Measurements from ENCODE around the gene PCDH9. TPM values are rescaled to one million over a fixed set of nuclear protein-coding genes. Genes with fewer than 3 reads are reported as not detected.
A peak's percentile ranks its signal among the peaks of the same experiment; 100 is the strongest.

Gene PCDH9
- total and polyA plus RNA-seq, 2 experiments from 2014 or later = 0.31 to 0.52 TPM

DNA sequence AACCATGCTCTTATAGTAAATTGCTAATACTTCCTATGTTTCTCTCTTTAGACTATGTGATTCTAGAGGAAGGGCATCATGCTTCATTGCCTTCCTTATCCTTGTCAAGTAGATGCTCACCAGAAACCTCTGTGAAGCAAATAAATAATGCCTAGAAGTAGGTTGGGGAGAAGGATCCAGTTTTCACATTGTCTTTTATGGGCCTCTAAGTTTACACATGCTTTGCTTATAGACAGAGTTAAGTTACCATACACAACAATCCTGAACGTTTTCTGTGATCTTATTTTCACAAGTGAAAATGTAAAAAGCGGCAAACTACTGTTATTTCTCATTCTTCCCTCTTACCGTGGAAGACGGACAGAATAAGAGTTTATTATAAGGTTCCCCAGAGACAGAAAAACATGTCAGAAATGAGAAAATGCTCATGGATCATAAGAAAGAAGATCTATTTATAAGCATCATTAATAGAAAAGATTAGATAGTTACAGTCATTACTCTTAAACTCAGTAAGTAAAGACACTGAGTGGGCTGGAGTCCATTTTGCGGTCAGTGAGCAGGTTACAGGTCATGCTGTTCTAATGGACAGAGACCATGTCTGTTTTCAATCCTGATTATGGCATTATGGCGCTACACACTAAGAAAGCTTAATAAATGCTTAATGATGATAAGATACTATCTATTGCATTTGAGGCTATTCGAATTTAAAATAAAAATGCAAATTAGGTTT is 723.9 kb downstream of the PCDH9 start (continued):
- TF ChIP-seq, protein P1, sequence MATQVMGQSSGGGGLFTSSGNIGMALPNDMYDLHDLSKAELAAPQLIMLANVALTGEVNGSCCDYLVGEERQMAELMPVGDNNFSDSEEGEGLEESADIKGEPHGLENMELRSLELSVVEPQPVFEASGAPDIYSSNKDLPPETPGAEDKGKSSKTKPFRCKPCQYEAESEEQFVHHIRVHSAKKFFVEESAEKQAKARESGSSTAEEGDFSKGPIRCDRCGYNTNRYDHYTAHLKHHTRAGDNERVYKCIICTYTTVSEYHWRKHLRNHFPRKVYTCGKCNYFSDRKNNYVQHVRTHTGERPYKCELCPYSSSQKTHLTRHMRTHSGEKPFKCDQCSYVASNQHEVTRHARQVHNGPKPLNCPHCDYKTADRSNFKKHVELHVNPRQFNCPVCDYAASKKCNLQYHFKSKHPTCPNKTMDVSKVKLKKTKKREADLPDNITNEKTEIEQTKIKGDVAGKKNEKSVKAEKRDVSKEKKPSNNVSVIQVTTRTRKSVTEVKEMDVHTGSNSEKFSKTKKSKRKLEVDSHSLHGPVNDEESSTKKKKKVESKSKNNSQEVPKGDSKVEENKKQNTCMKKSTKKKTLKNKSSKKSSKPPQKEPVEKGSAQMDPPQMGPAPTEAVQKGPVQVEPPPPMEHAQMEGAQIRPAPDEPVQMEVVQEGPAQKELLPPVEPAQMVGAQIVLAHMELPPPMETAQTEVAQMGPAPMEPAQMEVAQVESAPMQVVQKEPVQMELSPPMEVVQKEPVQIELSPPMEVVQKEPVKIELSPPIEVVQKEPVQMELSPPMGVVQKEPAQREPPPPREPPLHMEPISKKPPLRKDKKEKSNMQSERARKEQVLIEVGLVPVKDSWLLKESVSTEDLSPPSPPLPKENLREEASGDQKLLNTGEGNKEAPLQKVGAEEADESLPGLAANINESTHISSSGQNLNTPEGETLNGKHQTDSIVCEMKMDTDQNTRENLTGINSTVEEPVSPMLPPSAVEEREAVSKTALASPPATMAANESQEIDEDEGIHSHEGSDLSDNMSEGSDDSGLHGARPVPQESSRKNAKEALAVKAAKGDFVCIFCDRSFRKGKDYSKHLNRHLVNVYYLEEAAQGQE (IDR thresholded peaks at IDR 0.05; ENCODE audit: unreplicated experiment) = no peak
- TF ChIP-seq NANOG (IDR thresholded peaks at IDR 0.05; ENCODE audit: borderline replicate concordance) = no peak
- TF ChIP-seq, protein P2, sequence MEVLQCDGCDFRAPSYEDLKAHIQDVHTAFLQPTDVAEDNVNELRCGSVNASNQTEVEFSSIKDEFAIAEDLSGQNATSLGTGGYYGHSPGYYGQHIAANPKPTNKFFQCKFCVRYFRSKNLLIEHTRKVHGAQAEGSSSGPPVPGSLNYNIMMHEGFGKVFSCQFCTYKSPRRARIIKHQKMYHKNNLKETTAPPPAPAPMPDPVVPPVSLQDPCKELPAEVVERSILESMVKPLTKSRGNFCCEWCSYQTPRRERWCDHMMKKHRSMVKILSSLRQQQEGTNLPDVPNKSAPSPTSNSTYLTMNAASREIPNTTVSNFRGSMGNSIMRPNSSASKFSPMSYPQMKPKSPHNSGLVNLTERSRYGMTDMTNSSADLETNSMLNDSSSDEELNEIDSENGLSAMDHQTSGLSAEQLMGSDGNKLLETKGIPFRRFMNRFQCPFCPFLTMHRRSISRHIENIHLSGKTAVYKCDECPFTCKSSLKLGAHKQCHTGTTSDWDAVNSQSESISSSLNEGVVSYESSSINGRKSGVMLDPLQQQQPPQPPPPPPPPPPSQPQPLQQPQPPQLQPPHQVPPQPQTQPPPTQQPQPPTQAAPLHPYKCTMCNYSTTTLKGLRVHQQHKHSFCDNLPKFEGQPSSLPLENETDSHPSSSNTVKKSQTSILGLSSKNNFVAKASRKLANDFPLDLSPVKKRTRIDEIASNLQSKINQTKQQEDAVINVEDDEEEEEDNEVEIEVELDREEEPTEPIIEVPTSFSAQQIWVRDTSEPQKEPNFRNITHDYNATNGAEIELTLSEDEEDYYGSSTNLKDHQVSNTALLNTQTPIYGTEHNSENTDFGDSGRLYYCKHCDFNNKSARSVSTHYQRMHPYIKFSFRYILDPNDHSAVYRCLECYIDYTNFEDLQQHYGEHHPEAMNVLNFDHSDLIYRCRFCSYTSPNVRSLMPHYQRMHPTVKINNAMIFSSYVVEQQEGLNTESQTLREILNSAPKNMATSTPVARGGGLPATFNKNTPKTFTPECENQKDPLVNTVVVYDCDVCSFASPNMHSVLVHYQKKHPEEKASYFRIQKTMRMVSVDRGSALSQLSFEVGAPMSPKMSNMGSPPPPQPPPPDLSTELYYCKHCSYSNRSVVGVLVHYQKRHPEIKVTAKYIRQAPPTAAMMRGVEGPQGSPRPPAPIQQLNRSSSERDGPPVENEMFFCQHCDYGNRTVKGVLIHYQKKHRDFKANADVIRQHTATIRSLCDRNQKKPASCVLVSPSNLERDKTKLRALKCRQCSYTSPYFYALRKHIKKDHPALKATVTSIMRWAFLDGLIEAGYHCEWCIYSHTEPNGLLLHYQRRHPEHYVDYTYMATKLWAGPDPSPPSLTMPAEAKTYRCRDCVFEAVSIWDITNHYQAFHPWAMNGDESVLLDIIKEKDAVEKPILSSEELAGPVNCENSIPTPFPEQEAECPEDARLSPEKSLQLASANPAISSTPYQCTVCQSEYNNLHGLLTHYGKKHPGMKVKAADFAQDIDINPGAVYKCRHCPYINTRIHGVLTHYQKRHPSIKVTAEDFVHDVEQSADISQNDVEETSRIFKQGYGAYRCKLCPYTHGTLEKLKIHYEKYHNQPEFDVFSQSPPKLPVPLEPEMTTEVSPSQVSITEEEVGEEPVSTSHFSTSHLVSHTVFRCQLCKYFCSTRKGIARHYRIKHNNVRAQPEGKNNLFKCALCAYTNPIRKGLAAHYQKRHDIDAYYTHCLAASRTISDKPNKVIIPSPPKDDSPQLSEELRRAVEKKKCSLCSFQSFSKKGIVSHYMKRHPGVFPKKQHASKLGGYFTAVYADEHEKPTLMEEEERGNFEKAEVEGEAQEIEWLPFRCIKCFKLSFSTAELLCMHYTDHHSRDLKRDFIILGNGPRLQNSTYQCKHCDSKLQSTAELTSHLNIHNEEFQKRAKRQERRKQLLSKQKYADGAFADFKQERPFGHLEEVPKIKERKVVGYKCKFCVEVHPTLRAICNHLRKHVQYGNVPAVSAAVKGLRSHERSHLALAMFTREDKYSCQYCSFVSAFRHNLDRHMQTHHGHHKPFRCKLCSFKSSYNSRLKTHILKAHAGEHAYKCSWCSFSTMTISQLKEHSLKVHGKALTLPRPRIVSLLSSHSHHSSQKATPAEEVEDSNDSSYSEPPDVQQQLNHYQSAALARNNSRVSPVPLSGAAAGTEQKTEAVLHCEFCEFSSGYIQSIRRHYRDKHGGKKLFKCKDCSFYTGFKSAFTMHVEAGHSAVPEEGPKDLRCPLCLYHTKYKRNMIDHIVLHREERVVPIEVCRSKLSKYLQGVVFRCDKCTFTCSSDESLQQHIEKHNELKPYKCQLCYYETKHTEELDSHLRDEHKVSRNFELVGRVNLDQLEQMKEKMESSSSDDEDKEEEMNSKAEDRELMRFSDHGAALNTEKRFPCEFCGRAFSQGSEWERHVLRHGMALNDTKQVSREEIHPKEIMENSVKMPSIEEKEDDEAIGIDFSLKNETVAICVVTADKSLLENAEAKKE (CRISPR knock-in tag; IDR thresholded peaks at IDR 0.05) = no peak

DNA sequence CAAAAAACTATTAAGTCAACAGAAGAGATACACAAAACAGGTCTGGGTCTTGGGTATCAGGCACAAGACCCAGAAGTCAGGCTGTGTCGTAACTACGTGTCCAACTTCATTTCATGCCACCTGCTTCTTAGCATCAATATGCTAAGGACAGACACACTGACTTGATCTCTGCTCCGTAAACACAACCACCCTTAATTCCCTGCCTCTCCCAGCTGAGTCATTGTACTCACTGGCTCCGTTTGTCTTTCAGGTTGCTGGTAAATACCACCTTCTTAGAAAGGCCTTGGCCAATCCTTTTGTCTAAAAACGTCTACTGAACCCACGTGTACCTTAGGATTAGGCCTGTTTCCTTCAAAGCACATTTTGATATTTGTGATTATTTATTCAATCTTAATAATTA is 726.2 kb downstream of the PCDH9 start:
- H3K4me3 Mint-ChIP-seq = no peak overlapping the region
- no peaks in the 10 kb centered on the region for H3K27me3 Mint-ChIP-seq (ENCODE audit: insufficient read depth, low read depth, poor library complexity)
- 0 out of 2 replicates have a peak, but pooled peaks cover 3% of the 10 kb centered on the region for H3K9me2 ChIP-seq (ENCODE audit: insufficient read depth)
- H3K9me3 Mint-ChIP-seq = no peaks in the 10 kb centered on the region
- H3K4me1 Mint-ChIP-seq = peaks cover 35% of the 10 kb centered on the region
- H2AFZ ChIP-seq = peak overlapping the region; percentile 12; the same call in 1 of the 2 replicates
- H3K4me2 ChIP-seq = peak overlapping the region; percentile 43; the same call in 1 of the 2 replicates
- no peaks in the 10 kb centered on the region for H3K36me3 Mint-ChIP-seq (ENCODE audit: low read depth)
- DNase-seq (ENCODE audit: low spot score) = peak; percentile 22
- no peaks in the 10 kb centered on the region for H3F3A ChIP-seq (replicated peaks; ENCODE audit: low read depth)
- H3K36me3 ChIP-seq (ENCODE audit: insufficient read depth) = no peaks in the 10 kb centered on the region
- H4K20me1 ChIP-seq (replicated peaks; ENCODE audit: insufficient read depth) = no peaks in the 10 kb centered on the region
- no peaks in the 10 kb centered on the region for H3K27me3 ChIP-seq (ENCODE audit: insufficient read depth)
- H3K27ac Mint-ChIP-seq = peak overlapping the region; percentile 79
- no peak overlapping the region for H3K4me3 ChIP-seq
- ATAC-seq = peak; percentile 68
- peaks cover 40% of the 10 kb centered on the region for H3K4me1 ChIP-seq (ENCODE audit: insufficient read depth)
- no peak overlapping the region for H3K27ac ChIP-seq (ENCODE audit: low read depth)
- no peaks in the 10 kb centered on the region for H3K79me2 ChIP-seq (replicated peaks; ENCODE audit: insufficient read depth)
- TF ChIP-seq, protein P1 (IDR thresholded peaks at IDR 0.05; ENCODE audit: unreplicated experiment) = no peak
- no peak for TF ChIP-seq ZNF114 (CRISPR knock-in tag; IDR thresholded peaks at IDR 0.05)
- TF ChIP-seq, protein P3, sequence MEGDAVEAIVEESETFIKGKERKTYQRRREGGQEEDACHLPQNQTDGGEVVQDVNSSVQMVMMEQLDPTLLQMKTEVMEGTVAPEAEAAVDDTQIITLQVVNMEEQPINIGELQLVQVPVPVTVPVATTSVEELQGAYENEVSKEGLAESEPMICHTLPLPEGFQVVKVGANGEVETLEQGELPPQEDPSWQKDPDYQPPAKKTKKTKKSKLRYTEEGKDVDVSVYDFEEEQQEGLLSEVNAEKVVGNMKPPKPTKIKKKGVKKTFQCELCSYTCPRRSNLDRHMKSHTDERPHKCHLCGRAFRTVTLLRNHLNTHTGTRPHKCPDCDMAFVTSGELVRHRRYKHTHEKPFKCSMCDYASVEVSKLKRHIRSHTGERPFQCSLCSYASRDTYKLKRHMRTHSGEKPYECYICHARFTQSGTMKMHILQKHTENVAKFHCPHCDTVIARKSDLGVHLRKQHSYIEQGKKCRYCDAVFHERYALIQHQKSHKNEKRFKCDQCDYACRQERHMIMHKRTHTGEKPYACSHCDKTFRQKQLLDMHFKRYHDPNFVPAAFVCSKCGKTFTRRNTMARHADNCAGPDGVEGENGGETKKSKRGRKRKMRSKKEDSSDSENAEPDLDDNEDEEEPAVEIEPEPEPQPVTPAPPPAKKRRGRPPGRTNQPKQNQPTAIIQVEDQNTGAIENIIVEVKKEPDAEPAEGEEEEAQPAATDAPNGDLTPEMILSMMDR (conservative IDR thresholded peaks at IDR 0.05; ENCODE audit: low read depth in 2 of 2) = no peak
- no peak for TF ChIP-seq EZH2 (IDR thresholded peaks at IDR 0.05; ENCODE audit: low read depth, unreplicated experiment)
- TF ChIP-seq POLR2AphosphoS5 (IDR thresholded peaks at IDR 0.05; ENCODE audit: low read depth) = no peak
- no peak for TF ChIP-seq NANOG (IDR thresholded peaks at IDR 0.05; ENCODE audit: borderline replicate concordance)
- no peak for TF ChIP-seq ZNF331 (CRISPR knock-in tag; IDR thresholded peaks at IDR 0.05; ENCODE audit: low read depth)

All from GM23338 (cell line).